MCF 10A (cell line): ENCODE data around the gene PIH1D2. TPM values are rescaled to one million over a fixed set of nuclear protein-coding genes. Genes with fewer than 3 reads are reported as not detected.

Experiments
- BruUV-seq: library from RNA; stranded (reverse); fragments of 400-500 nt; replicated peaks from 2 replicates; lab custom pipeline; 2021; lab: Mats Ljungman, UMichigan
- CTCF ChIA-PET: fragments of 300-600 bp; sonication (Branson Sonifier 250); formaldehyde crosslinking; extraction: SDS; loops from one replicate; lab custom pipeline; 2021; ENCODE audit warnings: antibody characterized with exemption, inconsistent platforms; lab: Yijun Ruan, JAX
- POLR2A ChIA-PET: fragments of 300-600, 350-650 bp; sonication (Branson Sonifier 250); formaldehyde crosslinking; extraction: SDS; loops from one replicate; lab custom pipeline; 2020; ENCODE audit warnings: antibody characterized with exemption, inconsistent platforms; lab: Yijun Ruan, JAX
- DNase-seq: peaks from one replicate; pipeline ENCODE4 v3.0.0-alpha.2; 2018; ENCODE audit not compliant: unreplicated experiment
- H3K27ac Mint-ChIP-seq: one replicate; pipeline ENCODE4 v1.8.0; 2022; ENCODE audit warnings: mild to moderate bottlenecking, low read depth, mixed read lengths; ENCODE audit not compliant: unreplicated experiment
- H3K27me3 Mint-ChIP-seq: one replicate; pipeline ENCODE4 v1.8.0; 2022; ENCODE audit warnings: mixed read lengths; ENCODE audit not compliant: insufficient read depth, unreplicated experiment
- H3K36me3 Mint-ChIP-seq: one replicate; pipeline ENCODE4 v1.8.0; 2022; ENCODE audit warnings: mild to moderate bottlenecking, moderate library complexity, mixed read lengths; ENCODE audit not compliant: insufficient read depth, unreplicated experiment
- H3K4me1 Mint-ChIP-seq: one replicate; pipeline ENCODE4 v1.8.0; 2022; ENCODE audit warnings: mixed read lengths; ENCODE audit not compliant: insufficient read depth, unreplicated experiment
- H3K4me3 Mint-ChIP-seq: one replicate; pipeline ENCODE4 v1.8.0; 2022; ENCODE audit warnings: mild to moderate bottlenecking, moderate library complexity, mixed read lengths; ENCODE audit not compliant: unreplicated experiment
- H3K9me3 Mint-ChIP-seq: one replicate; pipeline ENCODE4 v1.8.0; 2022; ENCODE audit warnings: mixed read lengths; ENCODE audit not compliant: unreplicated experiment
- CTCF ChIP-seq: fragments of 200-600 bp; IDR thresholded peaks from one replicate; pipeline ENCODE4 v1.8.0; 2022; ENCODE audit warnings: antibody characterized with exemption, mild to moderate bottlenecking; ENCODE audit not compliant: unreplicated experiment
- intact Hi-C: fragments of 100-400 bp; cut with micrococcal nuclease; formaldehyde crosslinking; loops from 2 replicates; pipeline ENCODE4 v1.14.1; 2022
- total RNA-seq: library from RNA; stranded (reverse); gene quantifications from 2 replicates; pipeline ENCODE4 v1.2.3, GENCODE V29; 2022

Gene PIH1D2
- total RNA-seq, 1 experiment from 2014 or later: 2.1 TPM

GRCh38 chr11:112042961-112043304, 30.9 kb downstream of the PIH1D2 start:
- POLR2A ChIA-PET: interaction anchor here (0.8 to 2.1 kb wide), 4 partner anchors 19 to 116 kb away, joined by 3 to 8 read pairs (median 4); partner anchors contain the start of genes NKAPD1 and PIH1D2

DNA sequence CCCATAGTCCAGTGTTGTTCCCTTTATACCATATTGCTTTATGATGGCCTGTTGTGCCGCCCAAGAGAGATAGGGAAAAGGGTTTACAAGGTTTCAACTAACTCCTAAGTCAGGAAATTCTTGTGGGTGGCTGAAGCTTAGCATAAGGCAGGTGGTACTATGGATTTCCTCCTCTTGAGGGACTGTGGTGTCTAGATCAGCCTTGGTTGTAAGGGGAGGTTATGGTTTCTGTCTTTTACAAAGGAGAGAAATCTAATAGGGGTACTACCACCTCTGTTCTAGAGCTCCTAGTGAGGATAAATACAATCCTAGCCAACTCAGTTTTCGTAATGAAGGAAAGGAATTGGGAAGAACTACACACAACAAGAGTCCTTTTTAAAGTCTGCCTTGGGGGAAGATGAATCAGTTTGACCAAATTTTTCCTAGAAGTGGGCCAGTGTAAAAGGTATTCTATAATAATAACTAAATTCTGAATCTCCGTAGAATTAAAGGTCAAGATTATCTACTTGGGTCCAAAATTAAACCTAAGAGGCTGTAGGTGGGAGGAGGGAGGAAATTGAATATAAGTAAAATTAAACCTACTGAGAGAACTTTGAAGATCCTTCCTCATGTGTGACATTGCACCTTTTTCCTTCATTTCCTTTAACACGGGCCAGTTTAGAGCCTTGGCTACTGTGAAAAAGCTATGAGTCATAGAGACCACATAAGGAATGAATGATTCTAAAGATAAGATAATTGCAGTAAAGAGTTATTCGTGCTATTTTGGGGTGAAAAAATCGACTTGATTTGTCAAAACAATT, 31.5 kb downstream of the PIH1D2 start:
- peak; percentile 49 for DNase-seq
- intact Hi-C loops: no loop called here
- ChIA-PET POLR2A (interaction anchor here (0.8 to 2.1 kb wide), 4 partner anchors 19 to 116 kb away, joined by 3 to 8 read pairs (median 4); partner anchors contain the start of genes NKAPD1 and PIH1D2), CTCF (interaction anchor here (0.6 to 1.8 kb wide), 5 partner anchors 11 to 243 kb away, joined by 3 to 5 read pairs (median 3); no protein-coding TSS in a partner anchor)
- no TSS peak for BruUV-seq
- peaks cover 19% of the 10 kb centered on the region for H3K4me1 Mint-ChIP-seq
- TF ChIP-seq CTCF: no peak
- no peaks in the 10 kb centered on the region for H3K9me3 Mint-ChIP-seq
- H3K4me3 Mint-ChIP-seq: no peak overlapping the region
- peak overlapping the region; percentile 49 for H3K27ac Mint-ChIP-seq
- peaks cover 84% of the 10 kb centered on the region for H3K36me3 Mint-ChIP-seq
- no peaks in the 10 kb centered on the region for H3K27me3 Mint-ChIP-seq

More at GRCh38 chr11:112042961-112043304, 30.9 kb downstream of the PIH1D2 start:
- TF ChIP-seq CTCF: no peak
- peaks cover 82% of the 10 kb centered on the region for H3K36me3 Mint-ChIP-seq
- no peak for DNase-seq
- BruUV-seq: no TSS peak
- no peaks in the 10 kb centered on the region for H3K27me3 Mint-ChIP-seq
- intact Hi-C loops: no loop called here
- no peaks in the 10 kb centered on the region for H3K9me3 Mint-ChIP-seq
- peak overlapping the region; percentile 49 for H3K27ac Mint-ChIP-seq
- H3K4me3 Mint-ChIP-seq: no peak overlapping the region
- peaks cover 19% of the 10 kb centered on the region for H3K4me1 Mint-ChIP-seq
- CTCF ChIA-PET: interaction anchor here (1.8 kb wide), 1 partner anchor 111 kb away, joined by 5 read pairs; no protein-coding TSS in a partner anchor

DNA sequence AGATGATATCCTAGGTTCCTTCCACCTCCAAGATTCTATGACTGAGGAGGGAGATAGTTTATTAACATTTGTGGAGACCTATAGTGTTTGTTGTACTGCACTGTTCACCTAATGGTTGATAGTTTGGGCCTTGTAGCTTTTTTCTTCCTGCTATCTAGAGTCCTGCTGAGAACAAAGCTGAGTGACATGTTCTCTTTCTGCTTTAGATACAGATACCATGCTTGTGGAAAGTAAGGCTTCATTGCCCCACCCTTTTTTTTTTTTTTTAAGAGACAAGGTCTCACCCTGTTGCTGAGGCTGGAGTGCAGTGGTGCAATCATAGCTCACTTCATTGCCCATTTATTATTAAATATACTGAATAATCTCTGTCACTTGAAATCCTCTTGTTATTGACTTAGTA, 36.3 kb downstream of the PIH1D2 start:
- no TSS peak for BruUV-seq
- H3K27ac Mint-ChIP-seq: no peak overlapping the region
- intact Hi-C loops: no loop called here
- H3K4me3 Mint-ChIP-seq: no peak overlapping the region
- DNase-seq: no peak
- H3K36me3 Mint-ChIP-seq: peaks cover 74% of the 10 kb centered on the region
- no peaks in the 10 kb centered on the region for H3K27me3 Mint-ChIP-seq
- no peaks in the 10 kb centered on the region for H3K9me3 Mint-ChIP-seq
- CTCF ChIA-PET: interaction anchor here (0.6 kb wide), 1 partner anchor 497 kb away, joined by 3 read pairs; no protein-coding TSS in a partner anchor
- H3K4me1 Mint-ChIP-seq: peaks cover 16% of the 10 kb centered on the region
- no peak for TF ChIP-seq CTCF
- POLR2A ChIA-PET: no interaction called here

- POLR2A ChIA-PET: interaction anchor here (0.8 kb wide), 2 partner anchors 10 to 11 kb away, joined by 3 read pairs; no protein-coding TSS in a partner anchor
- H3K9me3 Mint-ChIP-seq: no peaks in the 10 kb centered on the region
- H3K27ac Mint-ChIP-seq: peak overlapping the region; percentile 9
- BruUV-seq: no TSS peak
- H3K4me1 Mint-ChIP-seq: no peaks in the 10 kb centered on the region
- H3K36me3 Mint-ChIP-seq: peaks cover 82% of the 10 kb centered on the region
- no peak overlapping the region for H3K4me3 Mint-ChIP-seq
- CTCF ChIA-PET: interaction anchor here (0.6 kb wide), 1 partner anchor 53 kb away, joined by 3 read pairs; no protein-coding TSS in a partner anchor
- intact Hi-C loops: no loop called here
- TF ChIP-seq CTCF: no peak
- H3K27me3 Mint-ChIP-seq: no peaks in the 10 kb centered on the region
- DNase-seq: no peak
Measured at GRCh38 chr11:112033902-112034301, 39.9 kb downstream of the PIH1D2 start.
